Brain microvascular endothelial cell (primary cell): ENCODE results near the gene VIL1.

Source experiments
- DNase-seq: peaks from one replicate; pipeline ENCODE4 v3.0.0-alpha.2; 2020
- H3K27ac ChIP-seq: fragments of 250-450 bp; sonication (Bioruptor Pico); 2 replicates; pipeline ENCODE4 v1.5.1; 2020; ENCODE audit warnings: mild to moderate bottlenecking, moderate library complexity
- H3K27me3 ChIP-seq: fragments of 250-450 bp; sonication (Bioruptor Pico); replicated peaks from 2 replicates; pipeline ENCODE4 v1.5.1; 2020; ENCODE audit warnings: mild to moderate bottlenecking
- H3K36me3 ChIP-seq: fragments of 250-450 bp; sonication (Bioruptor Pico); replicated peaks from 2 replicates; pipeline ENCODE4 v1.5.1; 2020; ENCODE audit warnings: mild to moderate bottlenecking
- H3K4me3 ChIP-seq: 2 replicates; pipeline ENCODE4 v1.5.1; 2011; ENCODE audit warnings: low read depth, mild to moderate bottlenecking, control low read depth, low read length, moderate library complexity
- CTCF ChIP-seq: IDR thresholded peaks from 2 replicates; pipeline ENCODE4 v1.5.1; 2011; ENCODE audit warnings: low read depth, mild to moderate bottlenecking, moderate library complexity, low read length, control low read depth, inconsistent platforms; ENCODE audit errors: missing control alignments
- in situ Hi-C: cut with HindIII; loops from 2 replicates; pipeline ENCODE4 v1.10.0; 2017; ENCODE audit warnings: low sequenced_read_pairs, low pct_ligation_motif_present

The VIL1 gene

GRCh38 chr2:218375212-218375611 lies 43.7 kb upstream of the VIL1 start:
- in situ Hi-C loops, result no loop called here
- Histone ChIP-seq H3K36me3 (no peaks in the 10 kb centered on the region), H3K27me3 (no peaks in the 10 kb centered on the region), H3K27ac (no peak overlapping the region), H3K4me3 (no peak overlapping the region)
- TF ChIP-seq CTCF, result no peak
- DNase-seq, result no peak

GRCh38 chr2:218378053-218378452 lies 40.9 kb upstream of the VIL1 start:
- H3K27ac ChIP-seq, result no peak overlapping the region
- no peak overlapping the region for H3K4me3 ChIP-seq
- DNase-seq, result no peak
- no peaks in the 10 kb centered on the region for H3K27me3 ChIP-seq
- TF ChIP-seq CTCF, result no peak
- in situ Hi-C loops, result no loop called here
- no peaks in the 10 kb centered on the region for H3K36me3 ChIP-seq

DNA sequence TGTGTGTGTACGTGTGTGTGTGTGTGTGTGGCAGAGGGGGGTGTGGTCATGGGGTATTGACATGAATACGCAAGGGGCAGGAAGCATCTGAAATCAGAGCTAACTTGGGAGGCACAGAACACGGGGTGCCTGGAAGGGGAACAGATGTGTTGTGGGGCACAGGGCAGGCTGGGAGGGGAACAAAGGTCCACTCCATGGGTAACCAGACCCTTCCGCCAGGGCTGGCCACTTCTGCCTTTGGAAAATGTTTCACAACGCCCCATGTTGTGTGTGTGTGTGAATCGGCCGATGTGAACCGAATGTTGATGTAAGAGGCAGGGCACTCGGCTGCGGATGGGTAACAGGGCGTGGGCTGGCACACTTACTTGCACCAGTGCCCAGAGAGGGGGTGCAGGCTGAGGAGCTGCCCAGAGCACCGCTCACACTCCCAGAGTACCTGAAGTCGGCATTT lies 37.0 kb upstream of the VIL1 start, which contains the start of gene SLC11A1:
Gene SLC11A1, plus strand, starts transcription at position 358 of the 451 bp plus-strand sequence. CDS start 96 bp downstream, outside the sequence.
- Histone ChIP-seq H3K36me3 (no peaks in the 10 kb centered on the region), H3K27ac (no peak within 1 kb of the TSS), H3K27me3 (no peaks in the 10 kb centered on the region), H3K4me3 (no peak within 1 kb of the TSS)
- no peak for DNase-seq
- in situ Hi-C loops, result no loop called here
- no peak for TF ChIP-seq CTCF

DNA sequence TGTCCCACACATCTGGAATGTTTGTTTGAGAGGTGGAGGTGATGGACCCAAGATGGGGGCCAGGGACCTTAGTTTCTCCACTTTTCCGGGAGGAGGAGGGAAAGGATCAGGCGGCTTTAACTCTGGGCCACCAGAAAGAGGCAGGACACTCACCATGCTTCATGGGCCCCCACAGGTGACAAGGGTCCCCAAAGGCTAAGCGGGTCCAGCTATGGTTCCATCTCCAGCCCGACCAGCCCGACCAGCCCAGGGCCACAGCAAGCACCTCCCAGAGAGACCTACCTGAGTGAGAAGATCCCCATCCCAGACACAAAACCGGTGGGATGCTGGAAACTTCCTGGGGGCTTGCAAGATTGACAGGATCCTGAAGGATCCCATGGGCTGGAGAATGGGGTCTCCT lies 36.1 kb upstream of the VIL1 start:
- Histone ChIP-seq H3K4me3 (no peak overlapping the region), H3K27me3 (no peaks in the 10 kb centered on the region), H3K36me3 (no peaks in the 10 kb centered on the region), H3K27ac (no peak overlapping the region)
- TF ChIP-seq CTCF, result no peak
- in situ Hi-C loops, result no loop called here
- DNase-seq, result no peak

- in situ Hi-C loops, result no loop called here
- Histone ChIP-seq H3K4me3 (no peak overlapping the region), H3K27ac (no peak overlapping the region), H3K36me3 (no peaks in the 10 kb centered on the region), H3K27me3 (no peaks in the 10 kb centered on the region)
- no peak for TF ChIP-seq CTCF
- DNase-seq, result no peak
Measured at GRCh38 chr2:218383892-218384519, 34.9 kb upstream of the VIL1 start.

GRCh38 chr2:218384975-218385374 lies 33.9 kb upstream of the VIL1 start:
- no peak for DNase-seq

More at GRCh38 chr2:218384975-218385374, 33.9 kb upstream of the VIL1 start:
- no peak for TF ChIP-seq CTCF
- no peaks in the 10 kb centered on the region for H3K27me3 ChIP-seq
- H3K27ac ChIP-seq, result no peak overlapping the region
- H3K4me3 ChIP-seq, result no peak overlapping the region
- in situ Hi-C loops, result no loop called here
- no peaks in the 10 kb centered on the region for H3K36me3 ChIP-seq
